Epidermal melanocyte (primary cell): ENCODE results near the gene LEO1.

Experiments
- DNase-seq: peaks from one replicate; pipeline ENCODE4 v3.0.0; 2011; ENCODE audit warnings: low spot score; ENCODE audit not compliant: insufficient read length

Gene LEO1

DNA sequence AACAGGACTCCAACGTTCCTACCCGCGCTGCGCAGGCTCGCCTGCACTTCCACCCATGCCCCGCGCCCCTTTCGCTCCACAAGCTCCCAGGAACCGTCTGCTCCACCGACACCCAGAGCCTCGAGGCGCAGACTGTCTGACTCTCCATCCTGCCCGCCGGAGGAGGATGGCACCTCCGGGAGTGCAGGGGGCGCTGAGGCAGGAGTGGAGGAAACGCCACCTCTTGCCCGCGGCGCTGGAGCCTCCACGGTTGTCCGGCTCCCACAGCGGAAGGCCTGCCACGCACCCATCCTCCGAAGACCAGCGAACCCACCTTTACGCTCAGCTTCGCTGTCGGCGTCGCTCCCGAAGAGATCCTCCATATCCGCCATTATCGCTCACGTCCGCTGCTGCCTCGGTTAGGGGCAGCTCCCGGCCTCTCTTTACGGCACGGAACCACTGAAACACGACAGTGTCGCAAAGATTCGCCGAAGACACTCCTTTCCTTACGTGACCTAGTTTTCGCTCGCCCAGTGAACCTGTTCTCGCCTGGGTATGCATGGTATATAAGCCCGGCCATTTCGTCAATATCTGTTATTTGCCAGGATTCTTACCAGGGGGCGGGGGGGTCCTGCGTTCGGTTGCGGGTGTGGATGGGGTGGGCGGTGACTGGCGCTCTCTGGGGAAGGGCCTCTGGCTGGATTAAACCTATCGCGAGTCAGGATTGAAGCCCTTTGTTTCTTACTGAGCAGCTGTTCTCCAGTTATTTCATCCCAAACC, at the start of gene LEO1:
Gene LEO1 (minus strand): TSS at position 404 of the 759 bp plus-strand sequence. CDS start 33 bp downstream, at position 371.
- peak; percentile 94 for DNase-seq

GRCh38 chr15:52021128-52021671, 49.6 kb upstream of the LEO1 start:
- DNase-seq: no peak

DNA sequence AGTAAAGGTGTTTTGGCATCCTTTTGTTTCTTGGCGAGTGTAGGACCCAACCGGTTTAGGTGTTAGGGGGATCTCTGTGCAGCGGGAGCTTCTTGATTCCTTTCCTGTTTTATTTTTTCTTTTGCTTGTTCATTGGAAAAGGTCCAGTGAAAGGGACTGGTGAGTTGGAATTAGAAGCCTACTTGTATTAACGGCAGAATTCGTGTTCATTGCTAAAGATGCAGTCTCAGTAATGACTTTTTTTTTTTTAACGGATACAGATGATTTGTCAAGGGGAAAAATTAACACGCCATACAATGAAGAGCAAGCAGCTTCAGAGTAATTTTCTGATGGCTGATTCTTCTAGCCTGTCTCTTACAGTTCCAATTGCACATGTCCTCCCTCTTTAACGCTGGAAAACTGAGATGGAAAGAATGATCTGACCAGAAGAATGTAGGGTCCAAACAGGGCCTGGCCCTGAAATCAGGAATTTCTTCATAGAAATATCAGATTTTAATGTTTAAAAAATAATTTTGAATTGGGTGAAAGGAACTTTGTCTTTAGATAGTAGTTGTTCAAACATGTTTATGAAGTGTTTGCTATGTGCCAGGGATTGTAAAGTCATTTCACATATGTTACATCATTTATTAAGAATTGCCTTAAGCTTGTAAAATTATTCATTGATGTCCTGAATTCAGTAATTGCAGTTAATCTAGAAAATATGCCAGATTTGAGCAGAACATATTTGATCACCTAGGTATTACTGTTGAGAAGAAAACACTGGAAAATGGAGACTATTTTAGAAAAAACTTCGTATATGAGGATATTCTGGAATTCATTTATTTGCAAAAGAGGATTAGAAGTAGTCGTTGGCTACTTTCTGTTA, 48.9 kb upstream of the LEO1 start:
- DNase-seq: no peak

- DNase-seq: peak; percentile 93
Observed at GRCh38 chr15:52019394-52020220, 48.0 kb upstream of the LEO1 start.

DNA sequence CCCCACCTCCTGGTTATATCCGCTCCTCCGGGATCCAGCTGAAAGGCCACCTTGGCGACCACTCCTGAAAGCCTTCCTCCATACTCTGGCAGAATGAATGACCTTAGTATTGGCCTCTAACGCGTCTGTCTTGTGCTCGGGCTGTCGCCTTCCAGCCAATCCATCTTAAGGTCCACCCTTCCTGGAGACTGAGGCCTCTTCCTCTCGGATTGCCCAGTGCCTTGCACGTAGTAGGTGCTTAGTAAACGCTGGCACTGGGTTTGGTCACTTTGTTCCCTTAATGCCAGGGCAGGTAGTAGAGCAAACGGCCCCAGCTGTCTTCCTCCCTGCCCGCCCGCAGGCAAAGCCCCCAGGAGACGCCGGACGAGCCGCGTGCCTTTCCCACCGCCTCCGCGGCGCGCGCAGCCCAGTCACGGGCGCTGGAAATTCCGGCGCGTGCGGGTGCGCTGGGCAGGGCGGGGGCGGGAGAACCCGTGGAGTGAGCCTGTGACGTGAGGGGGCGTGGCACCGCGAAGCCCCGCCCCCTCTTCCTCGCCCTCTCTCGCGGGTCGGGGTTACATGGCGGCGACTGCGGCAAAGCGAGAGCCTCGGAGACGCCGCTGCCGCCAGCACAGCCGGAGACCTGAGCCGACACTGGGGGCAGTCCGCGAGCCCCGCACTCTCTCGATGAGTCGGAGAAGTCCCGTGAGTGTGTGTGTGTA, 47.3 kb upstream of the LEO1 start, which contains the start of gene MAPK6:
Gene MAPK6 (plus strand): TSS at position 527 of the 701 bp plus-strand sequence. CDS start 27,242 bp downstream, outside the sequence.
- DNase-seq: peak; percentile 98

- DNase-seq: no peak
Observed at GRCh38 chr15:52018244-52018643, 46.7 kb upstream of the LEO1 start.

GRCh38 chr15:52016316-52016715, 44.7 kb upstream of the LEO1 start:
- no peak for DNase-seq

GRCh38 chr15:52014616-52015015, 43.0 kb upstream of the LEO1 start:
- no peak for DNase-seq

- DNase-seq: no peak
Observed at GRCh38 chr15:52013151-52013791, 41.7 kb upstream of the LEO1 start.

- DNase-seq: no peak
Observed at GRCh38 chr15:52012210-52012609, 40.6 kb upstream of the LEO1 start.

DNA sequence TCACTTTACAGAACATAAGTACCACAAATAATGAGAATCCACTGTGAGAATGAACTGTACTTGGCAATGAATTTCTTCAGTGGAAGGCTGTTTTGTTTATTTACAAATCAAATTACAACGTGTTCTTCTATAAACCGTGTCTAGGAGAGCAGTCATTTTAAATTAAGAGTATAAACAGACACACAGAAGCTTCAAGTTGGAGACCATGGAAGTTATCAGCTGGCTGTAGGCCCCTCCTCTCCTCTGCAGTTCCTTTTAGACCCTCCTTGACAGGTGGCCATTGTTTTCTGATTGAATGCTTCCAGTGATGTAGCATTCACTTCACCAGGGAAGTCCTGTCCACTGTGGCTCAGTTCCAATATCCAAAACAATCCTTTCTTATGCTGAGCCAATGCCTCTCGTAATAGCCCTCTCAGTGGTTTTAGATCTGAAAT, 40.1 kb upstream of the LEO1 start:
- no peak for DNase-seq

DNA sequence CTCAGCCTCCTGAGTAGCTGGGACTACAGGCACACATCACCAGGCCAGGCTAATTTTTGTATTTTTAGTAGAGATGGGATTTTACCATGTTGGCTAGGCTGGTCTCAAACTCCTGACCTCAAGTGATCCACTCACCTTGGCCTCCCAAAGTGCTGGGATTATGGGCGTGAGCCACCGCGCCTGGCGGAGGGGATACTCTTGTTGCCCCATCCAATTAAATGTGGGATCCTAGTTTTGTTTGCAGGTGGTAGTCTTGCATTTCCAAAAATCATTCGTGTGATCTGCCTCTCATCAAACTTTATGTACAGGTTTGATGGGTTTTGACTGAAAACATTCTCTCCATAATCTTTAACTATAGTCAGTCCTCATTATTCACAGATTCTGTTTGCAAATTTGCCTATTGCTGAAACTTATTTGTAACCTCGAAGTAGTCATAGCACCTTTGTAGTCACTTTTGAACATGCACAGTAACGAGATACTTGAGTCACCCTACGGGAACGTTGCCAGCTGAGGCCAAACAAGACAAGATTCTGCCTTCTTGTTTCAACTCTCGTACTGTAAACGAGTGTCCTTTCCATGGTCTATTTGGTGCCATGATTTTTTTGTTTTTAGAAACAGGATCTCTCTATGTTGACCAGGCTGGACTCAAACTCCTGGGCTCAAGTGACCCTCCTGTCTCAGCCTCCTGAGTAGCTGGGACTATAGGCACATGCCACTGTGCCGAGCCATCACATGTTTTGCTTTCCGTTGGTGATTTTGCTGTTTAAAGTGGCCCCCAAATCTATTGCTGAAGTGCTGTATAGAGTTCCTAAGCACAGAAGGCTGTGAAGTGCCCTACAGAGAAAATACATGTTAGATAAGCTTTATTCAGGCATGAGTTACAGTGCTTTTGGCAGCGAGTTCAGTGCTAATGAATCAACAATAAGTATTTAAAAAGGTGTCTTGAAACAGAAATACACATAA, 39.3 kb upstream of the LEO1 start:
- no peak for DNase-seq

GRCh38 chr15:52008698-52009434, 37.3 kb upstream of the LEO1 start:
- DNase-seq: no peak

- no peak for DNase-seq
Observed at GRCh38 chr15:52008359-52008697, 36.8 kb upstream of the LEO1 start.

- DNase-seq: no peak
Observed at GRCh38 chr15:52006702-52007340, 35.2 kb upstream of the LEO1 start.

DNA sequence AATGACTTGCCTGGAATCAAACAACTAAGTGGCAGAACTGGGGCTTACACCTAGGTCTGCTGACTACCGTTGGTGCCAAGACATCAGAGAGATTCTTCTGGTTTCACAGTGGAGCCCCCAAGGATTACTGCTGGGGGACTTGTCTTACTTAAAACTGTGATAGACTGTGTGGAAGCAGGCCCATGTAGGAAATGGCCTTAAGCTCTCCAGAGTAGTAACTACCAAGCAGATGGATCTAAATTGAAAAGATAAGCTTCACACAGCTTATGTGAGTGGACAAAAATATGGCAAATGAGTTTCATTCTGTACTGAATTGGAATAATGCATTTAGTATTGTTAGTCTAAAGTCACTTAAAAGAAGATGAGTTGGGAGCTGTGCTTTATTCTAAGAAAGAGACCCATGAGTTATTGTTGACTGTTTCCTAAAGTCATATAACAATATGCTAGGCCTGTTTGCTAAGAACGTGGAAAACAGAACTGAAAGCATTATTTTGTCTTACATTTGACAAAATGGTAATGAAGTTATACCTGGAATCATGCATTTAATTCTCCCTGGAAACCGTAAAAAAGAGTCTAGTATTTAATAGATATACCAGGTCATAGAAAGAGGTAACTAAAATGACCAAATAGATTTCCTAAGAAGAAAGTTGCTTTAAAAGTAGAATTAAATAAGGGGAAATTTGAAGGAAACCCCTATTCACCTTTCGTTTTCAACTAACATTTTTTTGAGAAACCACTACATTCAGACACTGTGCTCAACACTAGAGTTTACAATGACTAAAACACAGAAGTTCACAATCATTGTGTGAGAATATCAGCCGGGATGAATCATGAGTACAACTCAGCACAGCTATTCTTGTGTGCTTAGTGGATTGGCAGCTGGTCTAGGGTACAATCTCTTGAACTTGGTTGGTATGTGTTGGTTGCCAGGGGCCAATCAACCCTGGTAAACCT, 34.4 kb upstream of the LEO1 start:
- DNase-seq: no peak

DNA sequence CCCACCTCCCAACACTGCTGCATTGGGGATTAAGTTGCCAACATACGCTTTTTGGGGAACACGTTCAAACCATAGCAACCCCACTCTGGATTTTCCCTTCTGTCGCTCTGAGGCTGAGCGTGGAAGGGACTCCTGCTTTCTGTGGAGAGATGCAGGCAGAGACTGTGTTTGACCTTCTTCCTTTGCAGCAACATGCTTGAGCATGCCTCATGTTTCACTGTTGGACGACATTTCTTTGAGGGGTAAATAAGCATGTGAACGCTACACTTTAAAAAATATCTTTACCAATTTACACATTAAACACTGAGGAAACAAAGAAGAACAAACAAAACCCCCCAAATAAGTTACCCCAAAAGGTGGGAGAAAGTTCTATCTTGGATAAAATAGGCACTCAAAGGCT, 33.2 kb upstream of the LEO1 start:
- DNase-seq: no peak
